DOHH2 (cell line): ENCODE results near the gene FSHR.

Experiments used
- CTCF ChIP-seq: fragments of 200-600 bp; sonication (generic); IDR thresholded peaks from one replicate; pipeline ENCODE4 v1.5.1; 2014; ENCODE audit warnings: antibody characterized with exemption, mild to moderate bottlenecking, low read depth, low read length; ENCODE audit not compliant: poor library complexity, severe bottlenecking
- EZH2phosphoT487 ChIP-seq: fragments of 200-600 bp; sonication (generic); IDR thresholded peaks from 2 replicates; pipeline ENCODE4 v1.6.1; 2017; ENCODE audit warnings: borderline replicate concordance, mild to moderate bottlenecking, antibody characterized with exemption, low read length, moderate library complexity, mixed read lengths

- TF ChIP-seq CTCF (no peak), EZH2phosphoT487 (no peak)
These were observed 202.2 kb downstream of the FSHR start for GRCh38 chr2:48952143-48952542.
